Stimulated activated CD4-positive, alpha-beta T cell treated with anti-CD3 and anti-CD28 coated beads, TNF-alpha, amount 100 ng/mL, for 4 hours (primary cell): Measurements from ENCODE around the gene ANKRD27.
"Not testable (repeated sequence)": the region's sequence is repeated elsewhere in the genome, so short reads cannot be mapped to it uniquely, and the experiment has no call there.

ENCODE experiments used
- DNase-seq, 3 experiments: peaks; one replicate each; pipeline ENCODE4 v3.0.0-alpha.2; 2020; ENCODE audit warnings: low read depth in 3 of 3

The ANKRD27 gene

DNA sequence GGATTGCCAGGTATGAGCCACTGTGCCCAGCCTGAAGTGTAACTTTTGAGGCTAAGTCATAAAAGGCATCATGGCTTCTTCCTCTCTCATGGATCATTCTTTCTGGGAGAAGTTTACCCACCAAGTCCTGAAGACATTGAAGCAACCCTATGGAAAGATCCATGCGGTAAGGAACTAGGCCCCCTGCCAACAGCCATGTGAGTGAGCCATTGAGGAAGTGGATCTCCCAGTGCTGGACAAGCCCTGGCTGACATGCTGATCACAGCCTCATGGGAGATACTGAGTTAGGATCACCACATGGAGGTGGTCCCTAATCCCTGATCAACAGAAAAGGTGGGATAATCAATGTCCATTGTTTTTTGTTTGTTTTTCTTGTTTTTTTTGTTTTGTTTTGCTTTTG lies 13.3 kb upstream of the ANKRD27 start:
- DNase-seq, result no peak

DNA sequence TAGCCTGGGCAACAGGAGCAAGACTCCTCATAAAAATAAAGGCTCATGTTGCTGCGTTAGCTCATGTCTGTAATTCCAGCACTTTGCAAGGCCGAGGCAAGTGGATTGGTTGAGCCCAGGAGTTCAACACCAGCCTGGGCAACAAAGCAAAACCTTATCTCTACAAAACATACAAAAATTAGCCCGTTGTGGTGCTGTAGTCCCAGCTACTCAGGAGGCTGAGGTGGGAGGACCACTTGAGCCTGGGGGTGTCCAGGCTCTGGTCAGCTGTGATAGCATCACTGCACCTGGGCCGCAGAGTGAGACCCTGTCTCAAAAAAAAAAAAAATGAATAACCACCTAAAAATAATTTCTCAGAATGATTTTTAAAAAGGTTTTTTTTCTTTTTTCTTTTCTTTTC lies 12.7 kb upstream of the ANKRD27 start:
- DNase-seq, result no peak

DNA sequence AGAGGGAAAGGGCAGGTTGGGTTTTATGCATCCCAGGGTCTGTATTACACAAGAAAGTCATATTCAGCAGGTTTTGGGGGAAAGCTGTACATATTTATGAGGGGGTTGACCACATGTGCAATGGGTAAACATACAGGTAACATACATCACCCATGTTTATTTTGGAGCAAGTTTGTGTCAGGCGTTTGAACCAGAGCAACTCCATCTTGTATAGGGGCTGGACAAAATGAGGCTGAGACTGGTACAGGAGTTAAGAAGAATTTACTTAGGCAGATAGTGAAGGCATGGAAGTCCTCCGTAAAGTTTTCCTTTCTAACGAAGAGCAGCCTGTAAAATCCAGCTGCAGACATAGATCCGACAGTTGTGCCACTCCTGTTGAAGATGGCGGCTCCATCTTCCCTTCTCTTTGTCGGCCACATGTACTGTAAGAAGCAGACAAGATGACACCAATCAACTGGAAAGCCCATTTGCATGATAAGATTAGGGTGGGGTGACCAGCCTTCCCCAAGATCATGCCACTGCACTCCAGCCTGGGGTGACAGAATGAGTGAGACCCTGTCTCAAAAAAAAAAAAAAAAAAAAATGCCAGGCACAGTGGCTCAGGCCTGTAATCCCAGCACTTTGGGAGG lies 12.0 kb upstream of the ANKRD27 start:
- DNase-seq, result no peak

DNA sequence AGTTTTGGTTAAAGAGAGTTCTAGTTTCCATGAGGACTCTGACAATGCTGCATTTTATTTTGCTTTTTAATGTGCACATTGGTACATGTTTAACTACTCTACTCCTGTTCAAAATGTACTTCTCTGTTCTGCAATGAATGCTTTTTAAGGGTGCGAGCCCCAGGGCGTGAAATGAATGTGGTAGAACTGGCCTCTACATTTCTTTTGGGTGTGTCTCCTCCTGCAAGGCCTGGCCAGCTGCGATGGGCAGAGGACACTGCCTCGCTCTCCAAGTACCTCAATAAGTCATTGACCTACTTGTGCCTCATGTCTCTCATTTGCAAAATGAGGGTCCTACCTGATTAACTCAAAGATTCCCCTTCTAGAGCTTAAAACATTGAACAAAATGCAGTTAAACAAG lies 7.3 kb upstream of the ANKRD27 start:
- no peak for DNase-seq

- DNase-seq, result no peak
Measured at GRCh38 chr19:32680986-32681385, 6.0 kb upstream of the ANKRD27 start.

DNA sequence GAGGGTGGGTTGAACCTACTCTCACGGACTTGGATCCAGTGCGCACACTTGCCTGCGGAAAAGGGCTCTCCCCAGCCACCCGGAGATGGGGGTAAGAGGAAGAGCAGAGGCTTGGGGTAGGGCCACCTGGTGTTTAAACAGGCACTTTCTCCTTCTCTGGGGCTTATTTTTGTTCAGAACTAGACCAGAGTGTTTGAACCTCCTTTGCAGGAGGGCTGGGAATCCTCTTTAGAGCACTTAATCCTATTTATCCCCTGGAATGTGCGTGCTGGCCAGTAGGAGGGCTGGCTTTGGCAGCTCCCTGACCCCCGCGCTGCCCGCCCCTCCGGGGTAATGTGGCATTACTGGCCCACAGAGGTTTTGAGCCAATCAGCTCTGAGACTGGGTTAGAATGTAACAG lies 2.7 kb upstream of the ANKRD27 start:
- no peak for DNase-seq

DNA sequence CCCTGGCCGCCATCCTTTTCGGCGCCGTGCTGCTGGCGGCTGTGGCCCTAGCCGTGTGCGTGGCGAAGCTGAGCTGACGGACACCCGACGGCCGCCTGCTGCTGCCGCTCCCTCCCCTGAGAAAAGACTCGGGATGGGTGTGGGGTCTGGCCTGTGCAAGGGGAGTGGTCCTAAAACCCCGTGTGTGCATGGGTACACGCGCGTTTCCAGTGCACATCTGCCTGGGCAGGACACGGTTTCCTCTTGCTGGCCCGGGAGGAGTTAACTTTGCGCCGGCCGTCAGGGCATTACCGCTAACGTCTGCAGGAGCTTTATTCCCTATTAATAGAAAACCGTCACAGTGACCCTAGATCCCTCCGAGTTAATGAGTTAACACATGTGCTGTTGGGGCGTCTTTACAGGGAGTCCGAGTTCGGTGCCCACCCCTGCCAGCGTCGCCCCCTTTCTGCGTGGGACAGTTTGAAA lies 1.9 kb upstream of the ANKRD27 start:
- no peak for DNase-seq

DNA sequence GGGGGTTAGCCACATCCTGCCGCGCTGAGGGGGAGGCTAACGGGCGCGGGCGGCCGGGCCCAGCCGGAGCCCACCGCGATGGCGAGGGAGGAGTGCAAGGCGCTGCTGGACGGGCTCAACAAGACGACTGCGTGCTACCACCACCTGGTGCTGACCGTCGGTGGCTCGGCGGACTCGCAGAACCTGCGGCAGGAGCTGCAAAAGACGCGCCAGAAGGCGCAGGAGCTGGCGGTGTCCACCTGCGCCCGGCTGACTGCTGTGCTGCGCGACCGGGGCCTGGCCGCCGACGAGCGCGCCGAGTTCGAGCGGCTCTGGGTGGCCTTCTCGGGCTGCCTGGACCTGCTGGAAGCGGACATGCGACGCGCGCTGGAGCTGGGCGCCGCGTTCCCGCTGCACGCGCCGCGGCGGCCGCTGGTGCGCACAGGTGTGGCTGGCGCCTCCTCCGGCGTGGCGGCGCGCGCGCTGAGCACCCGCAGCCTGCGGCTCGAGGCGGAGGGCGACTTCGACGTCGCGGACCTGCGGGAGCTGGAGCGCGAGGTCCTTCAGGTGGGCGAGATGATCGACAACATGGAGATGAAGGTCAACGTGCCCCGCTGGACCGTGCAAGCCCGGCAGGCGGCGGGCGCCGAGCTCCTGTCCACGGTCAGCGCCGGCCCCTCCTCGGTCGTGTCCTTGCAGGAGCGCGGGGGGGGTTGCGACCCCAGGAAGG lies 1.4 kb upstream of the ANKRD27 start:
- DNase-seq, result peak in 1 of 3 experiments; percentile 10

- DNase-seq, result peak; percentile 44 to 49 (median 48)
Measured at GRCh38 chr19:32675720-32676185, 773 bp upstream of the ANKRD27 start, which contains the start of gene RGS9BP. Gene RGS9BP, plus strand, starts transcription at chr19:32675848. Its CDS starts 416 bp downstream, at chr19:32676264.

DNA sequence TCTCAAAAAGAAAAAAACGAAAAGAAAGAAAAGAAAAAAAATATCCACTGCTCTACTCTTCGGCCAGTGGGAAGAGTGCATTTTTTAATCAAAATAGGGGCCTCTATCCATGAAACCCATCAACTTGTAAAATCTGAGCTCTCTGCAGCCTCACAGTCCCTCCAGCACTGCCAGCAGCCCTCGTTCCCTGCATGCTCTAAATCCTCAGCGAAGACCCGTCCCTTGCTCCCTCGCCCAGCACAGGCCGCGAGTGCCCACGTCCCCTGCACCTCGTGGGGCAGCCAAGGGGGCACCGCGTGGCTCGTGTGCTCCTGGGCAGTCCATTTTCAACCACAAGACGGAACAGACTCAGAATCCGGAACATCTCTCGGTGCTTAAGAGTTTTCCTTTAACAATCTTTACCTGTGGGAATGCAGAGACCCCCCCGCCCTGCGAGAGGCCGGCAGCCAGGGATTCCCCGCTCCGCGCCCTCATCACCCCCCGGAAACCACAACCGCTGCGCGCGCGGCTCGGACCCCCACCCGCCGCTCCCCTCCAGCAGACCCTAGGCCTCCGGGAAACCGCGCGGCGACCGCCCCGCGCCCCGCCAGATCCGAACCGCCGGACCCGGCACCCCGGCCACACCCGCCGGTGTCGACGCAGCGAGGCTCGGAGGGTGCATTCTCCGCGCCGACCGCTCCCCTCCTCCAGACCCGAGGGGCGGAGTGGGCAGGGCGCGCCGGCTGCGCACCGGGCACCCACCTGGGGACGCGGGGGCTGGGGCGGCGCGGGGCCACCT lies 638 bp downstream of the ANKRD27 start:
- peak in 1 of 3 experiments; percentile 2 for DNase-seq

GRCh38 chr19:32673573-32673972 lies 1.4 kb downstream of the ANKRD27 start:
- DNase-seq, result no peak

- no peak for DNase-seq
Measured at GRCh38 chr19:32672841-32673240, 2.1 kb downstream of the ANKRD27 start.

DNA sequence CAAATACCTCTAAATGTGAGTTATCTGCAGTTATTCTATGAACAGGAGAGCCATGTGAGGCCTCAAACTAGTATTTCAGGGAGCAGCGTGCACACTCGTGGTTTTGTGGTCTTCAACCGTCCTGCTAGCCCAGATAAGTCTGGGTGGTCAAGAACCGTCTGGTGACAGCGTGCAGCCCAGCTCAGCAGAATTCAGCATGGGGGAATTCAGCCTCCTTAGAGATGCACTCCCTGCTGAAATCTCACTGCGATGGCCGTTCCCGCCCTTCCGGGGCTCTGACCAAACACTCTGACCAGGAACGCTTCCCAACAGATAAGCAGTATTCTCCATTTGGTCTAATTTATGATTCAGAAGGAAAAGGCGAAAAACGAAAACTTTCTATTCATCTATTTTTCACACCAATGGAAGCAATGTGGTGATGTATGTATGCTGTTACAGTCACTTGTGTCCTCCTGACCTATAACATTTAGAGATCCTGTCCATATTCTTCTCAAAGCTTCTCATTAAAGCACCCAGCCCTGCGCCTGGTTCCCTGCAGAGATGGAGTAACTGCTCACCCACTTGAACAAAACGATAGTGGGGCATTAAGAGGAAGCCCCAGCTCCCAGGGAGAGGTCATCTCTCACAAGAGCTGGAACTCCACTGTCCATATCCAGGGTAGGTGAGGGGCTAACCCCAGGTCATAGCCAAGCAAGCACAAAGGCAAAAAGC lies 2.9 kb downstream of the ANKRD27 start:
- no peak for DNase-seq

DNA sequence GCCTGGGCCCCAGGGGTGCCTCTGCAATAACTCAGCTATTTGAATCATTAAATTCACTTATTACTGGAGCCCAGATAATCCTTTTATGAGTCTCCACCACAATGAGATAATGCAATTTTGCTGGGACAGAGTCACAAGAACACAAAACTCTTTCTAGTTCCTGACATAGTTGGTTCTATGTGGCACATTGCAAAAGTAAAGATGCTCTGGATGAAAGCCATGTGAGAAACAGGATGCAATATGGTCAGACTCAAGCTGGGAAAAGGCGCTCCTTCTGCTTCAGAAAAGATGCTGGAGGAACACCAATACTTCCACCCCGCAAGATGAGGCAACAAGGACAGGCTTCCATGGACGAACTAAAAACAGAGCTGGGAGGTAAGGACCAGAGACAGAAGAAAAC lies 5.7 kb downstream of the ANKRD27 start:
- DNase-seq, result no peak

DNA sequence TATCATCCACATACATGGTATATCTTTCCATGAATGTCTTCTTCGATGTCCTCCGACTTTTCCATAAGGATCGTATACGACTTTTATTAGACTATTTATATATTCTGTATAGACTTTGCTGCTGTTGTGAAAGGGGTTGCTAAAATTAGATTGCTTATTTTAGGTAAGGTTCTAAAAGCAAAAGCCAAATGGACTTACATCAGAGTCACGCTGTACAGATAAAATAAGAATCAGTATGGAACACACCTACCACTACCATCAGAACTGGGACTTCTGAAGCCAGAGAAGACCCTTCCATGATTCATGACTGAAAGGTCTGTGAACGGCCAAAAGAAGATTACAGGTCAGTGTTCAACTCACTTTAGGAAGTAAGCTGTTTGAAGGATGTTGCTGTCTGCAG lies 8.9 kb downstream of the ANKRD27 start:
- DNase-seq, result no peak

DNA sequence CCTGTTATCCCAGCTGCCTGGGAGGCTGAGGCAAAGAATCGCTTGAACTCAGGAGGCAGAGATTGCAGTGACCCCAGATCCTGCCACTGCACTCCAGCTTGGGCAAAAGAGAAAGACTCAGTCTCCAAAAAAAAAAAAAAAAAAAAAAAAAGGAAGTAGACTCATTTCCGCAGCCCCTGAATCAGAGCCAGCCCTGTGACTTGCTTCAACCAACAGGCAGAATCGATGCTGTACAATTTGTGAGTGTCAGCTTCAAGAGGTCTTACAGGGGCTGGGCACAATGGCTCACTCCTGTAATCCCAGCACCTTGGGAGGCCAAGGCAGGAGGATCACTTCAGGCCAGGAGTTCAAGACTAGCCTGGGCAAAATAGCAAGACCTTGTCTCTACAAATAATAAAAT lies 12.8 kb downstream of the ANKRD27 start:
- DNase-seq, result no peak

DNA sequence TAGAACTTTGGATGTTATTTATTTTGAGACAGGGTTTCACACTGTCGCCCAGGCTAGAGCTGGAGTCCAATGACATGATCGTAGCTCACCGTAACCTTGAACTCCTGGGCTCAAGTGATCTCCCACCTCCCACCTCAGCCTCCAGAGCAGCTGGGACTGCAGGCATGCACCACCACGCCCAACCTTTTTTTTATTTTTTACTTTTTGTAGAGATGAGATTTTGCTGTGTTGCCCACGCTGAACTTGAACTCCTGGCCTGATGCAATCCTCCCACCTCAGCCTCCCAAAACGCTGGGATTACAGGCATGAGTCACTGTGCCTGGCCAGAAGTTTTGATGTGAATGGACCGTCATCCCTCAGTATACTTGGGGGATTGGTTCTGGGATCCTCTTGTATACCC lies 13.7 kb downstream of the ANKRD27 start:
- no peak for DNase-seq

- DNase-seq, result no peak
Measured at GRCh38 chr19:32658527-32658926, 16.5 kb downstream of the ANKRD27 start.

DNA sequence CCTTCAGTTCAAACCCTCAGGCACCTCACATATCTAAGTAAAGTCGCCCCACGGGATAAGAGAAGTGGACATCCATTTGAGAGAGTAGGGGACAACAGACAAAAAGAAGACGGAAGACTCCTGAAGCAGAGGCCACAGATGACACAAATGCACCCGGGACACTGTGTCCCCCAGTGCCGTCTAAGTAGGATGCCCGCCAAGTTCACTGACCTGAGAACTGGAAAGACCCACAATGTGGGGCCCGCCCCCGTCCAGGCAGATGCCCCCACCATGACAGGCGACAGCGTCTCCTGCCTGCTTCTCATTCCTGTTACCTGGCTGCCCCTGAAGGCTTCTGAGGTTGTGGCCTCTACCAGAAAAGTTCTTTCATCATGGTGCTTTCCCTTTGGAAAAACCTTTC lies 16.9 kb downstream of the ANKRD27 start:
- no peak for DNase-seq

DNA sequence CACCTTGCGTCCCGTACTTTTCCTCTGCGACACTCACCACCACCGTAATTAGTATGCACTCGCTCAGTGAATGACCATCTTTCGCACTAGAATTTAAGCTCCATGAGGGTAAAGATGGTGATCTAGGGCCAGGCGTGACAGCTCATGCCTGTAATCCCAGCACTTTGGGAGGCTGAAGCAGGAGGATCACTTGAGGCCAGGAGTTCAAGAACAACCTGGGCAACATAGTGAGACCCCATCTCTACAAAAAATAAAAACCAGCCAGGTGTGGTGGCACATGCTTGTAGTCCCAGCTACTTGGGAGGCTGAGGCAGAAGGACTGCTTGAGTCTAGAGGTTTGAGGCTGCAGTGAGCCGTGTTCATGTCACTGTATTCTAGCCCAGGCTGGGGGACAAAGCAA lies 18.6 kb downstream of the ANKRD27 start:
- DNase-seq, result not testable (repeated sequence)

GRCh38 chr19:32653599-32653915 lies 21.4 kb downstream of the ANKRD27 start:
- DNase-seq, result no peak
